Keratinocyte (primary cell): ENCODE measurements around the gene TENT4B.

Experiments
- EZH2 ChIP-seq: IDR thresholded peaks from one replicate; pipeline ENCODE4 v1.6.1; 2012; ENCODE audit warnings: inconsistent platforms, mild to moderate bottlenecking, low read length, moderate library complexity
- TF ChIP-seq, protein P1 (sequence below), 3 experiments: IDR thresholded peaks in 1 of 3; conservative IDR thresholded peaks in 1 of 3; optimal IDR thresholded peaks in 1 of 3; 2 replicates in 2 of 3; 3 replicates in 1 of 3; pipeline versions ENCODE3 to v1.5.1; 2011; ENCODE audit warnings: low read length in 3 of 3, mild to moderate bottlenecking in 3 of 3, moderate library complexity in 2 of 3, control low read depth in 1 of 3, inconsistent platforms in 1 of 3; ENCODE audit not compliant: insufficient read depth in 2 of 3; ENCODE audit errors: extremely low read depth in 1 of 3

- TF ChIP-seq, protein P1, sequence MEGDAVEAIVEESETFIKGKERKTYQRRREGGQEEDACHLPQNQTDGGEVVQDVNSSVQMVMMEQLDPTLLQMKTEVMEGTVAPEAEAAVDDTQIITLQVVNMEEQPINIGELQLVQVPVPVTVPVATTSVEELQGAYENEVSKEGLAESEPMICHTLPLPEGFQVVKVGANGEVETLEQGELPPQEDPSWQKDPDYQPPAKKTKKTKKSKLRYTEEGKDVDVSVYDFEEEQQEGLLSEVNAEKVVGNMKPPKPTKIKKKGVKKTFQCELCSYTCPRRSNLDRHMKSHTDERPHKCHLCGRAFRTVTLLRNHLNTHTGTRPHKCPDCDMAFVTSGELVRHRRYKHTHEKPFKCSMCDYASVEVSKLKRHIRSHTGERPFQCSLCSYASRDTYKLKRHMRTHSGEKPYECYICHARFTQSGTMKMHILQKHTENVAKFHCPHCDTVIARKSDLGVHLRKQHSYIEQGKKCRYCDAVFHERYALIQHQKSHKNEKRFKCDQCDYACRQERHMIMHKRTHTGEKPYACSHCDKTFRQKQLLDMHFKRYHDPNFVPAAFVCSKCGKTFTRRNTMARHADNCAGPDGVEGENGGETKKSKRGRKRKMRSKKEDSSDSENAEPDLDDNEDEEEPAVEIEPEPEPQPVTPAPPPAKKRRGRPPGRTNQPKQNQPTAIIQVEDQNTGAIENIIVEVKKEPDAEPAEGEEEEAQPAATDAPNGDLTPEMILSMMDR (optimal IDR thresholded peaks at IDR 0.05 in 1 of 3, IDR thresholded peaks at IDR 0.05 in 1 of 3, conservative IDR thresholded peaks at IDR 0.05 in 1 of 3; ENCODE audit: extremely low read depth in 1 of 3, insufficient read depth in 2 of 3, low read length in 3 of 3) = no peak
- TF ChIP-seq EZH2 = no peak
Observed at GRCh38 chr16:50263060-50263909, 110.2 kb downstream of the TENT4B start.
